Stimulated activated CD8-positive, alpha-beta memory T cell treated with anti-CD3 and anti-CD28 coated beads, Interleukin-4, amount 100 ng/mL, for 4 hours (primary cell): ENCODE data around the gene ITPK1.

Experiments
- DNase-seq, 2 donors: peaks; one replicate each; pipeline ENCODE4 v3.0.0-alpha.2; 2020; ENCODE audit warnings: low read depth in 2 of 2, low spot score in 1 of 2

ITPK1 gene

DNA sequence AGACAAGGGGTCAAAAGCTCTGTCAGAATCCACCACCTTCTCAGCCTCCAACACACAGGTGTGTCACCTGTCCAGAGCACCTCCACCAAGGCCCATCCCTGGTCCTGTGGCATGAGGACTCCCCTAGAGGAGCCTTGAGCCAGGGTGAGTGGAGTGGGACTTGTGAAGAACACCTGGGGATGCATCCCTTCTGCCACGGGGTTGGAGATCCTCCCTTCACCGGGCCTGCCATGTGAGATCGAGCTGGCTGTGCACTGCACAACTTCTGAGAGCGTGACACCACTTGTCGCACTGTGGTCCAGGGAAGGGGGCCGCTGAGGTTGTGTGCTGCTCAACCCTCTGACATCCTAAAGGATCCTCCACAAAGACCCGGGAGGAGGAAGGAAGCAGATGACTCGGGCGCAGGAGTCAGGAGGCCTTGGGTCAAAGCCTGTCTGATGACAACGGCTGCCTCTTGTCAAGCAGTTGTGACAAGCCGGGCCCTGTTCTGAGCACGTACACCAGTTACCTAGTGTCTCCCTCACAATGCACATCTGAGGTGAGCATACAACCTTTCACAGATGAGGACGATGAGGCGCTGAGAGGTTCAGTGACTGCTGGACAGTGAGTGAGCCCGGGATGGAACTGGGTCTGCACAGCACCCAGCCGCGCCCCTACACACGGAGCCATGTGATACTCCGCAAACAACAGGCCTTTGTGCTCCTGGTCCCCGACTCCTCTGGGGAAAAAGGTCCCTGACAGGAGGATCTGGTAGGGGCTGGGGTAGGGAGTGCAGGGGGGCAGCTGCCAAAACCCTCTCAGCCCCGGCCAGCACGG is 157.1 kb downstream of the ITPK1 start:
- DNase-seq = no peak

DNA sequence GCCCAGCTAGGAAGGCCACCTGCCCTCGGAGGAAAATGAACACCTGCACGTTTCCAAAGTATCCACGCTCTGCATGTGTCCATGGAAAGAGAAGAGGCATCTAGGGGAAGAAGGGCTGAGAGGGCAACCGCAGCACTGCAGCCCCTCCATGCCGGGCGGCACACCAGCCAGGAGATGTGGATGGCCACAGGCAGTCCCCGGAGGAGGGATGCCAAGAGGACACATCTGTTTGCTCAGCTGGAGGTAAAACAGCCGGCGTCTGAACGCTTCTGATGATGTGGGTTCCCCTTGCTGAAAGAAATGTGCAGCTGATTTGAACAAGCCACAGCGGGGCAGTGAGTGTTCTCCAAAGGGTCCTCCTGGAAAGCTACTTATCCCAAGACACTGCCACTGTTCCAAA is 158.8 kb downstream of the ITPK1 start:
- no peak for DNase-seq

DNA sequence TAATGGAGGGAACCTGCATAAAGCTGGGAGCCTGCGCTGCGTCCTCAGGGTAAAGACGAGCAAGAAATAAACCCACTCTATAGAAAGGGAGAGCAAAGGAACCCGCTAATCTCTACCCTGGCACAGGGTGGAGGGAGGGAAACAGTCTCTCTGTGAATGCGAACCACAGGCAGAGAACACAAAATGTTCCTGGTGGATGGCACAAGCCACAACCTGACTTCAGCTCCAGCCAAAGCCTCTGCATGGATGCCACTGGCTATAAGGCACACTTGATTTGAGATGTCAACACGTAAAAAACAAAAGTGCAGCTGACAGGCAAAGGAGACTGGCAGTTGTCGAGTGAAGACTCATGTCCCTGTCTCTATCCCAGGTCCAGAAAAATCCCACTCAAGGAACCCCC is 160.3 kb downstream of the ITPK1 start:
- DNase-seq = no peak

- DNase-seq = no peak
These were observed 160.8 kb downstream of the ITPK1 start for GRCh38 chr14:92954933-92955332.

- no peak for DNase-seq
These were observed 162.2 kb downstream of the ITPK1 start for GRCh38 chr14:92953526-92953925.

DNA sequence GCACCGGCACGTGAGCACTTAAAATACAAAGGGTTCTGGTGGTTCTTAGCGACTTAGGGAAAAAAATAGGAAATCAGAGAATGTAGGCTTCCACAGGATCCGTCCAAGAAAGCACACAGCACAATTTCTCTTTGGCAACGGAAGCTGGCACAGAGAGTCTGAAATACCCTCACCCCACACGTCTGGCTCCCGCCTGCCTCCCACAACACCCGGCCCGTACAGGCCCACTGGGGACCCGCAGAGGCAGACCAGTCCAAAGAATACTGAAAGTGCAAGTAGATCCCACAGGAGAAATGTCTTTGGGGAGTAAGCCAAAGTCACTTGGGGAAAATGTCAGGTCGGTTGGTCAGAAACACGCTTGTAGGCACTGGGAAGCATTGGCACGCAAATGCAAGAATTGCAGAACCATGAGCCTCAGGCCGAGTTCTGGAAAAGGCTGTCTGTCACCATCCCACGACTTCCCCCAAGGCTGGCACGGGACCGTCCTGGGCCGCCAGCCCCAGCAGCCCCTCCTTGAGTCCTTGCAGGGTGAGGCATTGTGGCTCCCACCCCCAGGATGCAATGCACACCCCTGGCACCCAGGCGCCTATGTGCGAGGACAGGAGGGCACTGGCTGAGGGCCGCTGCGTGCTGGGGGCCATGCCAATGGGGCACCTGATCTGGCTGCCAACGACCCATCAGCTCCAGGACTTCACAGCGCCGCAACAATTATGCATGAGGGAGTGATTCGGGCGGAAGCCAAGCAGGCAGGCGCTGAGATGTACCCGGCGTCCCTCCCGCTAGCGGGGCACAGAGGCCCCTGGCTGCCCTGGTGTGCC is 163.0 kb downstream of the ITPK1 start:
- DNase-seq = no peak

DNA sequence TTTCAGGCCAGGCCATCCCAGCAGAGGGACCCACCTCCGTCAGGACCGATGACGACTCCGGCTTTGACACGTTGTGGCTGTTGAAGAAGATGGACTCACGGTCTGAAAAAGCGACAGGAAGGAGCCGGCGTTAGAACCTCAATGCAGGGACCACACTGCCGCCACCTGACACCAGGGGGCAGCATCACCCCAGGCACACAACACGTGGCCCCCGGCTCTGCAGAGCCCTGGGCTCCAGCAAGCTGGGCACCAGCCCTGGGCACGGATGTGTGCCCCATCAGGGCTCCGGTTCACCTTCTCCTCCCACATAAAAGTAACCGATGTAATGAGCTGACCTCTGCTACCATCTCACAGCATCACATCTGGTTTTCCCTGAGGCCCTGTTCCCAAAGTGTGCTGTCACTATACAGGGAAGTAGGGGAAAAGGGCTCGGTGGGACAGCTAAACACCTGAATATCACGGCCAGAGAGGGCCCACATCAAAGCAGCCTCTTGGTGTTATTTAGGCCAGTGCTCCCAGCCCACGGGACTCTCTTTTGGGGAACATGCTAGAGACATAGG is 163.7 kb downstream of the ITPK1 start:
- DNase-seq = peak; percentile 55 to 59

DNA sequence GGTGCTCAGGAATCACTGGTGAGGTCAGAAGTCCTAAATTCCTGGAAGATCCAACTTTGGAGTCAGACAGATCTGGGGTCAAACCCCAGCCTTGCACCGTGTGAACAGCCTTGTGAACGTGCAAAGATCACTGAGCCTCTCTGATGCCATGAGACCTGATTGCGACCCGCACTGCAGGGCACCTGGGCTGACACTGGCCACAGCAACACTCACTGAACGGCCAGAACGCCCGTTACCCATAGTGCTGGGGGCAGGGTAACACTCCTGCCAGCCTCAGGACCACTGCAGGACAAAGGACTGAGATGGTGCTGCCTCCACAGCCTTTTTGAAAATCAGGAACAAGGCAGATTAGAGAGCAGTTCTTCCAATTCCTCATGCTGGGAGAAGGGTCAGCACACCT is 164.5 kb downstream of the ITPK1 start:
- no peak for DNase-seq

- DNase-seq = no peak
These were observed 165.0 kb downstream of the ITPK1 start for GRCh38 chr14:92950773-92951172.

GRCh38 chr14:92950193-92950540 is 165.6 kb downstream of the ITPK1 start:
- DNase-seq = no peak

- no peak for DNase-seq
These were observed 166.1 kb downstream of the ITPK1 start for GRCh38 chr14:92949496-92950192.

DNA sequence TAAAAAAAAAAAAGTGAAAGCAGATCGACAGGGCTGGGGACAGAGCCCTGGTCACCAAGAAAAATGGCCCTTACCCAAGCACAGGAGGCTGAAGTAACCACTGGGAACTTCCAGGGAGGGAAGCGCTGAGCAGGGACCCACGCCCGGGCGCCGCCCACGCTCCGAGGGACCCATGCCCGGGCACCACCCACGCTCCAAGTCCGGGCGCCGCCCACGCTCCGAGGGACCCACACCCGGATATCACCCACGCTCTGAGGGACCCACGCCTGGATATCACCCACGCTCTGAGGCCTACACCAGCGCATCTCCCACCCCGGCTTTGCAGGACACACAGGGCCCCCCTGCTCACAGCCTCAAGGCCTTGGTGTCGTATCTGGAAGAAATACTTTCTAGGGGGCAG is 167.1 kb downstream of the ITPK1 start:
- DNase-seq = no peak

- DNase-seq = no peak
These were observed 168.7 kb downstream of the ITPK1 start for GRCh38 chr14:92946847-92947545.

GRCh38 chr14:92945959-92946846 is 169.5 kb downstream of the ITPK1 start:
- DNase-seq = no peak

- no peak for DNase-seq
These were observed 170.2 kb downstream of the ITPK1 start for GRCh38 chr14:92945544-92945943.

GRCh38 chr14:92944976-92945375 is 170.7 kb downstream of the ITPK1 start:
- no peak for DNase-seq

- no peak for DNase-seq
These were observed 171.7 kb downstream of the ITPK1 start for GRCh38 chr14:92943855-92944570.

GRCh38 chr14:92942976-92943710 is 172.6 kb downstream of the ITPK1 start:
- no peak for DNase-seq

GRCh38 chr14:92942576-92942975 is 173.1 kb downstream of the ITPK1 start:
- no peak for DNase-seq
